Lung (tissue), 12 donors: ENCODE results near the gene RFX3. TPM values are rescaled to one million over a fixed set of nuclear protein-coding genes. Genes with fewer than 3 reads are reported as not detected.

Experiments used
- ATAC-seq: fragments of 200-7000 bp; cut with Tn5 transposase; one replicate; pipeline ENCODE4 v1.9.1; 2020; ENCODE audit warnings: moderate number of reproducible peaks; ENCODE audit not compliant: insufficient read depth, low FRiP score
- DNase-seq, 3 donors: peaks; one replicate each; pipeline ENCODE4 v3.0.0-alpha.2; 2013 to 2017
- H3K27ac ChIP-seq, 2 donors: one replicate each; pipeline ENCODE4 v1.5.1; 2013; ENCODE audit warnings: mild to moderate bottlenecking in 2 of 2, moderate library complexity in 2 of 2, control low read depth in 1 of 2, inconsistent platforms in 1 of 2, low read depth in 1 of 2, low read length in 1 of 2
- H3K27me3 ChIP-seq, 3 donors: one replicate each; pipeline ENCODE4 v1.5.1; 2013; ENCODE audit warnings: low read length in 2 of 3; ENCODE audit not compliant: control insufficient read depth in 3 of 3, insufficient read depth in 3 of 3
- H3K36me3 ChIP-seq, 4 donors: one replicate each; pipeline ENCODE4 v1.5.1; 2013; ENCODE audit warnings: low read length in 4 of 4, mild to moderate bottlenecking in 1 of 4, moderate library complexity in 1 of 4; ENCODE audit not compliant: control insufficient read depth in 4 of 4, insufficient read depth in 4 of 4
- H3K4me1 ChIP-seq, 5 donors: one replicate each; pipeline ENCODE4 v1.5.1; 2013; ENCODE audit warnings: low read length in 5 of 5, mild to moderate bottlenecking in 2 of 5, moderate library complexity in 1 of 5; ENCODE audit not compliant: control insufficient read depth in 5 of 5, insufficient read depth in 5 of 5
- H3K4me3 ChIP-seq: one replicate; pipeline ENCODE4 v1.5.1; 2013; ENCODE audit warnings: mild to moderate bottlenecking, control low read depth, moderate library complexity
- H3K9ac ChIP-seq, 2 donors: one replicate each; pipeline ENCODE4 v1.5.1; 2013; ENCODE audit warnings: low read length in 2 of 2, control low read depth in 1 of 2; ENCODE audit not compliant: insufficient read depth in 1 of 2
- H3K9me3 ChIP-seq, 4 donors: one replicate each; pipeline ENCODE4 v1.5.1; 2013; ENCODE audit warnings: low read length in 3 of 4, mild to moderate bottlenecking in 1 of 4, moderate library complexity in 1 of 4; ENCODE audit not compliant: control insufficient read depth in 4 of 4, insufficient read depth in 3 of 4
- CTCF ChIP-seq: IDR thresholded peaks from 2 replicates; pipeline ENCODE4 v1.5.1; 2012; ENCODE audit warnings: mild to moderate bottlenecking; ENCODE audit errors: control extremely low read depth, extremely low read depth
- WGBS, 2 donors: extraction: QIAGEN DNeasy Blood & Tissue Kit; methylation state at CpG; one replicate each; pipeline ENCODE4 v1.1.7; 2013; 5-methylcytosine and 5-hydroxymethylcytosine counted together
- polyA plus RNA-seq, 2 donors: library from polyadenylated mRNA; stranded (reverse); fragments of 200-250 nt; gene quantifications; one replicate each; pipeline ENCODE4 v1.2.1, GENCODE V29; 2013
- total RNA-seq, 2 donors: library from RNA; depleted of rRNA in 1 of 2; stranded (reverse); fragments of >200 nt in 1 of 2; gene quantifications; one replicate each; pipeline ENCODE4 v1.2.1, GENCODE V29; 2014 to 2021
- donor health status: control.
- donor health status: control.
- donor health status: Bipolar disorder and iron deficiency.
- donor health status: healthy.
- donor health status: DM: yes; HTN: yes; CAD: no.

RFX3 gene
- total and polyA plus RNA-seq, 4 donors = 3.3 to 45.8 (median 14.0) TPM

DNA sequence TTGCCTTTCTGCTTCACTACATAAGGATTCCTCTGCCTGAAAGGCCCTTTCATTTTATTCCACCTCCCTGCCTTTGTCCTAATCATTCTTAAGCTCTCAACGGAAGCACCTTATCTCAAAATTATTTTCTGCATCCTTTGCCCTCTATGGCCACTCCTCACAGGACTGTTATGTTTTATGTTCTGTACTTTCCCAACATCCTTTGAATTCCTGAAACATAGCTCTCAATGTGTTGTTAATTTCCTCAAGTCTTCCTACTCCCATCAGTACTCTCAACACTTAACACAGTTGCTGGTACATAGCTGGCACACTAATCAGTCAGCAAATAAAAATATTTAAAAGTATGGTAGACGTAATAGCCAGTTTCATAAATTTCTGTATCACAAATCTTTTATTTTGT, 193.0 kb downstream of the RFX3 start:
- ATAC-seq = peak; percentile 74
- H3K4me3 ChIP-seq = no peak overlapping the region

DNA sequence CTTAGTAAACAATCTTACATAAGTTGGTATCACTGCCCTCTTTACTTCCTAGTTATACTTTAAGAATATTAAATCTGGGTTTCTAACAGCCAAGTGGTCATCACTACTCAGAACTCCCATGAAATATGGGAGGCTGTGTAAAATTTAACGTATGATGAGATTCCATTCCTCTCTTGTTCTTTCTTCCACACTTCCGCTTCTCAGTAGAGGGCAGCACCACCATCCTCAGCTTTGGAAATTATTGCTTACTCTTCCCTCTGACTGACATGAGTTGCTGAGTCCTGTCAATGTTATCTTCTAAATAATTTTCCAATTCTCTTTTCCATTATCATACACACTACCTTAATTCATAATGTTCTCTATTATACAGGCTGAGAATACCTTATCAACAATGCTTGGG, 194.0 kb downstream of the RFX3 start:
- no peak for ATAC-seq
- H3K27me3 ChIP-seq = no peaks in the 10 kb centered on the region
- no peak overlapping the region for H3K4me3 ChIP-seq
- peak; percentile 2 for TF ChIP-seq CTCF
- no peak for DNase-seq
- no peak overlapping the region for H3K9ac ChIP-seq
- H3K9me3 ChIP-seq = no peaks in the 10 kb centered on the region
- H3K4me1 ChIP-seq = peaks cover 0 to 12% (median 0%) of the 10 kb centered on the region in 5 donors
- no peak overlapping the region for H3K27ac ChIP-seq
- WGBS, 2 donors = 75 to 78% methylated on average over 2 of the region's 2 CpGs
- peaks cover 0 to 5% (median 0%) of the 10 kb centered on the region in 4 donors for H3K36me3 ChIP-seq

More for the DNA sequence above, 193.0 kb downstream of the RFX3 start:
- WGBS, 2 donors = 54 to 83% methylated on average over 2 of the region's 2 CpGs
- peaks cover 0 to 5% (median 0%) of the 10 kb centered on the region in 4 donors for H3K36me3 ChIP-seq
- no peak overlapping the region for H3K9ac ChIP-seq
- TF ChIP-seq CTCF = no peak
- no peak overlapping the region for H3K27ac ChIP-seq
- H3K9me3 ChIP-seq = no peaks in the 10 kb centered on the region
- peaks cover 0 to 15% (median 0%) of the 10 kb centered on the region in 5 donors for H3K4me1 ChIP-seq
- no peaks in the 10 kb centered on the region for H3K27me3 ChIP-seq
- peak in 1 of 3 donors; percentile 10 for DNase-seq

- Histone ChIP-seq H3K9ac (no peak overlapping the region), H3K4me3 (no peak overlapping the region), H3K4me1 (peaks cover 0 to 11% (median 0%) of the 10 kb centered on the region in 5 donors), H3K9me3 (no peaks in the 10 kb centered on the region), H3K27ac (no peak overlapping the region), H3K36me3 (peaks cover 0 to 5% (median 0%) of the 10 kb centered on the region in 4 donors), H3K27me3 (no peaks in the 10 kb centered on the region)
- DNase-seq (peak in 1 of 3 donors; percentile 21), ATAC-seq (peak; percentile 77)
- TF ChIP-seq CTCF = no peak
Observed at GRCh38 chr9:3330792-3331420, 194.9 kb downstream of the RFX3 start.
